ENCODE measurements around the gene LOXHD1.
A peak's percentile ranks its signal among the peaks of the same experiment; 100 is the strongest.

Gene LOXHD1

GRCh38 chr18:46469186-46469915 lies 187.7 kb downstream of the LOXHD1 start:
- DNase-seq, result peak in 1 of 2 experiments; percentile 7

- DNase-seq, result no peak
Observed at GRCh38 chr18:46468426-46469180, 188.4 kb downstream of the LOXHD1 start.

- no peak for DNase-seq
Observed at GRCh38 chr18:46466234-46467160, 190.5 kb downstream of the LOXHD1 start.

GRCh38 chr18:46464926-46465655 lies 191.9 kb downstream of the LOXHD1 start:
- no peak for DNase-seq

- DNase-seq, result peak; percentile 74 to 79
Observed at GRCh38 chr18:46462523-46462922, 194.5 kb downstream of the LOXHD1 start.

- no peak for DNase-seq
Observed at GRCh38 chr18:46461993-46462392, 195.0 kb downstream of the LOXHD1 start.

- DNase-seq, result no peak
Observed at GRCh38 chr18:46460754-46461153, 196.3 kb downstream of the LOXHD1 start.

- no peak for DNase-seq
Observed at GRCh38 chr18:46459789-46460455, 197.1 kb downstream of the LOXHD1 start.

GRCh38 chr18:46458472-46458871 lies 198.5 kb downstream of the LOXHD1 start:
- DNase-seq, result no peak

GRCh38 chr18:46456691-46457090 lies 200.3 kb downstream of the LOXHD1 start:
- DNase-seq, result no peak

GRCh38 chr18:46452820-46453219 lies 204.2 kb downstream of the LOXHD1 start:
- DNase-seq, result peak; percentile 34 to 54

GRCh38 chr18:46449499-46449898 lies 207.5 kb downstream of the LOXHD1 start:
- DNase-seq, result no peak

GRCh38 chr18:46449033-46449432 lies 208.0 kb downstream of the LOXHD1 start:
- no peak for DNase-seq

- no peak for DNase-seq
Observed at GRCh38 chr18:46448347-46448746, 208.7 kb downstream of the LOXHD1 start.

- no peak for DNase-seq
Observed at GRCh38 chr18:46447792-46448191, 209.2 kb downstream of the LOXHD1 start.

GRCh38 chr18:46447323-46447722 lies 209.7 kb downstream of the LOXHD1 start:
- no peak for DNase-seq

- DNase-seq, result no peak
Observed at GRCh38 chr18:46445522-46446313, 211.3 kb downstream of the LOXHD1 start.

GRCh38 chr18:46439037-46439436 lies 218.0 kb downstream of the LOXHD1 start:
- DNase-seq, result no peak

- no peak for DNase-seq
Observed at GRCh38 chr18:46437061-46437460, 220.0 kb downstream of the LOXHD1 start.

GRCh38 chr18:46436621-46437020 lies 220.4 kb downstream of the LOXHD1 start:
- no peak for DNase-seq

GRCh38 chr18:46435031-46435430 lies 222.0 kb downstream of the LOXHD1 start:
- DNase-seq, result no peak
